ENCODE data around the gene TECPR2. TPM values are rescaled to one million over a fixed set of nuclear protein-coding genes. Genes with fewer than 3 reads are reported as not detected.
A peak's percentile ranks its signal among the peaks of the same experiment; 100 is the strongest.

TECPR2 gene
- total and polyA plus RNA-seq, 2 of the 13 experiments (the other 11 are each of a cell fraction or from before 2014, with no cell fraction given), result 3.5 to 5.7 TPM

- TF ChIP-seq ZBTB44 (CRISPR knock-in tag; IDR thresholded peaks at IDR 0.05), result peak; percentile 10; the same call in 1 of the 2 replicates
- no peak for TF ChIP-seq PREB (CRISPR knock-in tag; IDR thresholded peaks at IDR 0.05)
- no peak for TF ChIP-seq SNAPC4 (CRISPR knock-in tag; IDR thresholded peaks at IDR 0.05)
- no peak for TF ChIP-seq DMTF1 (CRISPR knock-in tag; IDR thresholded peaks at IDR 0.05)
- TF ChIP-seq SALL2 (CRISPR knock-in tag; IDR thresholded peaks at IDR 0.05), result 0 out of 2 replicates have a peak, but pooled peaks have one; percentile 43
- peak; percentile 33 to 81; a peak in 3 of 4 replicates for TF ChIP-seq HMGXB4 (CRISPR knock-in tag; IDR thresholded peaks at IDR 0.05; ENCODE audit: borderline replicate concordance in 1 of 2, low read depth in 1 of 2)
- TF ChIP-seq PTBP1 (IDR thresholded peaks at IDR 0.05; ENCODE audit: low read depth, low read length, poor library complexity, severe bottlenecking), result no peak
- TF ChIP-seq ZSCAN22 (CRISPR knock-in tag; IDR thresholded peaks at IDR 0.05), result no peak
- TF ChIP-seq ATF1 (CRISPR knock-in tag; IDR thresholded peaks at IDR 0.05), result no peak
Observed at GRCh38 chr14:102538602-102539543, 176.1 kb downstream of the TECPR2 start (continued).
